ENCODE results near the gene MUC5AC.

MUC5AC gene

DNA sequence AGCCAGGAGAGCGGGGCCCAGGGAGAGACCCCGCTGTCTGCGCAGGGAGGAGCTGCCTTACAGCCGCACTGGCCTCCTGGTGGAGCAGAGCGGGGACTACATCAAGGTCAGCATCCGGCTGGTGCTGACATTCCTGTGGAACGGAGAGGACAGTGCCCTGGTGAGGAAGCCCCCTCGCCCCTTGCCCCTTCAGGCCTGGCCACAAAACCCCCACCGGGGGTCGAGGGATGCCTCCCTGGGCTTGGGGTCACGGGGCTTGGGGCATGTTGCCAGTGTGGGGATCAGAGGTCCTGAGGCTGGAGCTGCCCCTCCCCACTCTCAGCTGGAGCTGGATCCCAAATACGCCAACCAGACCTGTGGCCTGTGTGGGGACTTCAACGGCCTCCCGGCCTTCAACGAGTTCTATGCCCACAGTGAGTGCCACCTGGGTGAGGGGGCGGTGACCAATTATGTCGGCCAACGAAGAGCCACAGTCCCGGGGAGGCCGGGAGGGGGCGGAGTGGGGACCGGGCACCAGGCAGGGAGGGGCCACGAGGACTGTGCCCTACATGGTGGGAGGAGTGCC is 69.3 kb downstream of the MUC5AC start:
- H3K4me3 ChIP-seq (replicated peaks in 1 of 2; ENCODE audit: low read depth in 2 of 2, low read length in 2 of 2), result no peak overlapping the region
- DNase-seq (ENCODE audit: low read depth in 2 of 2), result no peak
- peak; percentile 51 for TF ChIP-seq CTCF (IDR thresholded peaks at IDR 0.05; ENCODE audit: low read depth, low read length)

- TF ChIP-seq CTCF (IDR thresholded peaks at IDR 0.05; ENCODE audit: low read depth, low read length), result no peak
- DNase-seq (ENCODE audit: low read depth in 2 of 2), result no peak
- H3K4me3 ChIP-seq (replicated peaks in 1 of 2; ENCODE audit: low read depth in 2 of 2, low read length in 2 of 2), result no peak overlapping the region
Observed at GRCh38 chr11:1227551-1228100, 69.9 kb downstream of the MUC5AC start.

- H3K4me3 ChIP-seq (replicated peaks in 1 of 2; ENCODE audit: low read depth in 2 of 2, low read length in 2 of 2), result no peak overlapping the region
- no peak for DNase-seq (ENCODE audit: low read depth in 2 of 2)
- TF ChIP-seq CTCF (IDR thresholded peaks at IDR 0.05; ENCODE audit: low read depth, low read length), result no peak
Observed at GRCh38 chr11:1228101-1228821, 70.5 kb downstream of the MUC5AC start.

DNA sequence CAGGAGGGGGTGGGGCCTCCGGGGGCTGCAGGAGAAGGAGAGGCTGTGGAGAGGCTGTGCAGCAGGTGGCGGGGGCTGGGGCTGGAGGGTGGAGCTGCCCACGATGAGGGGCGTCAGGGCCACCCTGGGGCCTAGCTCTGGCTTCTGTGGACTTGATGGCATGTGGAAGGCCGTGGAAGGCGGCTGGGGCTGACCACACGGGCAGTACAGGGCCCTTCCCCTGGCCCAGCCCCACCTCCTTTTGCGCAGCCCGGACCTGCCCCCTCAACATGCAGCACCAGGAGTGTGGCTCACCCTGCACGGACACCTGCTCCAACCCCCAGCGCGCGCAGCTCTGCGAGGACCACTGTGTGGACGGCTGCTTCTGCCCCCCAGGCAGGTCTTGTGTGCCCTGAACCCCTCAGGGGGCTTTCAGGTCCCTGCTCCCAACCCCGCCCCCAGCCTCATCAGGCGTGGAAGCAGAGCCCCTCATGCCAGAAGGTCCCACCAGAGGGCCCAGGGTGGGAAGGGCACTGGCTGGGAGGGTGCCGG is 71.2 kb downstream of the MUC5AC start:
- no peak for DNase-seq (ENCODE audit: low read depth in 2 of 2)
- H3K4me3 ChIP-seq (replicated peaks in 1 of 2; ENCODE audit: low read depth in 2 of 2, low read length in 2 of 2), result no peak overlapping the region
- no peak for TF ChIP-seq CTCF (IDR thresholded peaks at IDR 0.05; ENCODE audit: low read depth, low read length)

- no peak for TF ChIP-seq CTCF (IDR thresholded peaks at IDR 0.05; ENCODE audit: low read depth, low read length)
- no peak overlapping the region for H3K4me3 ChIP-seq (replicated peaks in 1 of 2; ENCODE audit: low read depth in 2 of 2, low read length in 2 of 2)
- DNase-seq (ENCODE audit: low read depth in 2 of 2), result no peak
Observed at GRCh38 chr11:1229471-1230120, 71.8 kb downstream of the MUC5AC start.

DNA sequence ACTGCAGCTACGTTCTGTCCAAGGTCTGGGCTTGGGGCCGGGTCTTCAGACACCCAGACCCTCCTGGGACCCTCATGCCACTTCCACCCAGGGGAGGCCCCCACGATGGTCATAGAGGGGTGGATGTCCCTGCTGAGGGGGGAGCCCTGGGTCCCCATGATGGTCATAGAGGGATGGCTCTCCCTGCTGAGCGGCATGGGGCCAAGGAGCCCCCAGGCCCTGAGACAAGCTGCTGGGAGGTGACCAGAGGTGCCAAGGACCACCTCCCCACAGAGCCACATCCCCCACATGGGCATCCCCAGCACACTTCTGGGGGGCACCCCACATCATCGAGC is 72.3 kb downstream of the MUC5AC start:
- DNase-seq (ENCODE audit: low read depth in 2 of 2), result no peak
- no peak overlapping the region for H3K4me3 ChIP-seq (replicated peaks in 1 of 2; ENCODE audit: low read depth in 2 of 2, low read length in 2 of 2)
- TF ChIP-seq CTCF (IDR thresholded peaks at IDR 0.05; ENCODE audit: low read depth, low read length), result no peak

Measured in cardiac fibroblast (primary cell).